Endodermal cell (in vitro differentiated cells): ENCODE measurements around the gene GATAD2B. TPM values are rescaled to one million over a fixed set of nuclear protein-coding genes. Genes with fewer than 3 reads are reported as not detected.

ENCODE experiments used
- DNase-seq: peaks from one replicate; pipeline ENCODE4 v3.0.0-alpha.2; 2017
- H3K27ac ChIP-seq: 2 replicates; pipeline ENCODE4 v1.5.1; 2013; ENCODE audit warnings: mild to moderate bottlenecking, low read depth, low read length, moderate library complexity
- H3K27me3 ChIP-seq: 2 replicates; pipeline ENCODE4 v1.6.1; 2013; ENCODE audit warnings: mild to moderate bottlenecking, low read length, moderate library complexity; ENCODE audit not compliant: insufficient read depth, control insufficient read depth, poor library complexity, severe bottlenecking
- H3K36me3 ChIP-seq: 2 replicates; pipeline ENCODE4 v1.7.0; 2013; ENCODE audit warnings: mild to moderate bottlenecking, low read length, moderate library complexity; ENCODE audit not compliant: control insufficient read depth, insufficient read depth
- H3K4me1 ChIP-seq: one replicate; pipeline ENCODE4 v1.7.0; 2013; ENCODE audit warnings: low read length; ENCODE audit not compliant: control insufficient read depth, insufficient read depth
- H3K4me3 ChIP-seq: 2 replicates; pipeline ENCODE4 v1.5.1; 2013; ENCODE audit warnings: mild to moderate bottlenecking, low read length, moderate library complexity
- H3K9ac ChIP-seq: 2 replicates; pipeline ENCODE4 v1.6.1; 2013; ENCODE audit warnings: mild to moderate bottlenecking, low read length, moderate library complexity; ENCODE audit not compliant: poor library complexity, severe bottlenecking; ENCODE audit errors: extremely low read depth
- H3K9me3 ChIP-seq: 2 replicates; pipeline ENCODE4 v1.6.1; 2013; ENCODE audit warnings: mild to moderate bottlenecking, low read length, moderate library complexity; ENCODE audit not compliant: control insufficient read depth
- H3K27ac Mint-ChIP-seq: 2 replicates; pipeline ENCODE4 v1.8.0; 2020; ENCODE audit warnings: mixed read lengths
- H3K27me3 Mint-ChIP-seq: 2 replicates; pipeline ENCODE4 v1.8.0; 2021; ENCODE audit warnings: mild to moderate bottlenecking, mixed read lengths; ENCODE audit not compliant: insufficient read depth
- H3K36me3 Mint-ChIP-seq: 2 replicates; pipeline ENCODE4 v1.8.0; 2020; ENCODE audit warnings: low read depth, mixed read lengths
- H3K4me1 Mint-ChIP-seq: 2 replicates; pipeline ENCODE4 v1.8.0; 2020; ENCODE audit warnings: mixed read lengths
- H3K4me3 Mint-ChIP-seq: 2 replicates; pipeline ENCODE4 v1.8.0; 2020; ENCODE audit warnings: mild to moderate bottlenecking, moderate library complexity, mixed read lengths
- H3K9me3 Mint-ChIP-seq: 2 replicates; pipeline ENCODE4 v1.8.0; 2020; ENCODE audit warnings: mild to moderate bottlenecking, mixed read lengths
- WGBS, 2 experiments: methylation state at CpG; one replicate each; pipeline versions ENCODE4 v1.1.5 to v1.1.7; 2013; ENCODE audit warnings: missing lambda C conversion rate in 2 of 2, mixed read lengths in 1 of 2; ENCODE audit not compliant: insufficient coverage in 1 of 2, insufficient read length in 1 of 2; 5-methylcytosine and 5-hydroxymethylcytosine counted together
- total RNA-seq, 2 donors: library from RNA; stranded (reverse); fragmentation: NEBNext Ultra II Directional in 1 of 2; extraction: Animal tissue kit (Norgen Biotek cat#: 25700) in 1 of 2; gene quantifications; 2 replicates in 1 of 2; 3 replicates in 1 of 2; pipeline ENCODE4 v1.2.1, GENCODE V29; 2021
- TF ChIP-seq, protein P1 (sequence below): fragments of 200-600 bp; sonication (generic); conservative IDR thresholded peaks from 2 replicates; pipeline ENCODE4 v1.5.0; 2021; ENCODE audit warnings: antibody characterized with exemption, mild to moderate bottlenecking

The GATAD2B gene
- total RNA-seq, 2 donors from 2014 or later, result 45.2 to 51.2 TPM

DNA sequence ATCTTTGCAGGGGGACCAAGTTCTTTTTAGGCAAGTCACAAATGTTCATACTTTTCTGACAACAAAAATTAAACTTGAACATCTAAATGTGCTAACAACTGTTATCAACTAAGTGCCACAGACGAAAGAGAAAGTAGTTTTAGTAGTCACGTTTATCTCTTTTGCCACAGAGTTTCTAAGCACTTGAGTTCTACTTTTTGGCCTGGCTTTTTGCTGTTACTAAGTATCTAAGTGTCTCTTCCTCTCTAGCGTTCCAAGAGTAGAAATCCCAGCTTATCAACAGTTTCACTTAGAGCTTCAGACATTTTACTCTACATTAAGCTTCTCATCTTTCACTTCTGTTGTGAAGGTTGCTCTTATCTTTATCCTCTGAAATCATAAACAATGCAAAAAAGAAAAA lies 34.2 kb downstream of the GATAD2B start:
- Histone ChIP-seq H3K36me3 (peaks cover 50% of the 10 kb centered on the region), H3K9ac (no peak overlapping the region), H3K4me1 (no peaks in the 10 kb centered on the region), H3K27me3 (no peaks in the 10 kb centered on the region), H3K9me3 (no peaks in the 10 kb centered on the region), H3K4me3 (no peak overlapping the region), H3K27ac (no peak overlapping the region)
- WGBS, 2 experiments, result 90 to 100% methylated on average over 3 of the region's 3 CpGs
- no peak overlapping the region for H3K4me3 Mint-ChIP-seq
- peaks cover 51% of the 10 kb centered on the region for H3K36me3 Mint-ChIP-seq
- H3K27me3 Mint-ChIP-seq, result no peaks in the 10 kb centered on the region
- no peak overlapping the region for H3K27ac Mint-ChIP-seq
- peaks cover 3% of the 10 kb centered on the region for H3K4me1 Mint-ChIP-seq
- DNase-seq, result no peak
- H3K9me3 Mint-ChIP-seq, result no peaks in the 10 kb centered on the region
- TF ChIP-seq, protein P1, sequence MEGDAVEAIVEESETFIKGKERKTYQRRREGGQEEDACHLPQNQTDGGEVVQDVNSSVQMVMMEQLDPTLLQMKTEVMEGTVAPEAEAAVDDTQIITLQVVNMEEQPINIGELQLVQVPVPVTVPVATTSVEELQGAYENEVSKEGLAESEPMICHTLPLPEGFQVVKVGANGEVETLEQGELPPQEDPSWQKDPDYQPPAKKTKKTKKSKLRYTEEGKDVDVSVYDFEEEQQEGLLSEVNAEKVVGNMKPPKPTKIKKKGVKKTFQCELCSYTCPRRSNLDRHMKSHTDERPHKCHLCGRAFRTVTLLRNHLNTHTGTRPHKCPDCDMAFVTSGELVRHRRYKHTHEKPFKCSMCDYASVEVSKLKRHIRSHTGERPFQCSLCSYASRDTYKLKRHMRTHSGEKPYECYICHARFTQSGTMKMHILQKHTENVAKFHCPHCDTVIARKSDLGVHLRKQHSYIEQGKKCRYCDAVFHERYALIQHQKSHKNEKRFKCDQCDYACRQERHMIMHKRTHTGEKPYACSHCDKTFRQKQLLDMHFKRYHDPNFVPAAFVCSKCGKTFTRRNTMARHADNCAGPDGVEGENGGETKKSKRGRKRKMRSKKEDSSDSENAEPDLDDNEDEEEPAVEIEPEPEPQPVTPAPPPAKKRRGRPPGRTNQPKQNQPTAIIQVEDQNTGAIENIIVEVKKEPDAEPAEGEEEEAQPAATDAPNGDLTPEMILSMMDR, result no peak

DNA sequence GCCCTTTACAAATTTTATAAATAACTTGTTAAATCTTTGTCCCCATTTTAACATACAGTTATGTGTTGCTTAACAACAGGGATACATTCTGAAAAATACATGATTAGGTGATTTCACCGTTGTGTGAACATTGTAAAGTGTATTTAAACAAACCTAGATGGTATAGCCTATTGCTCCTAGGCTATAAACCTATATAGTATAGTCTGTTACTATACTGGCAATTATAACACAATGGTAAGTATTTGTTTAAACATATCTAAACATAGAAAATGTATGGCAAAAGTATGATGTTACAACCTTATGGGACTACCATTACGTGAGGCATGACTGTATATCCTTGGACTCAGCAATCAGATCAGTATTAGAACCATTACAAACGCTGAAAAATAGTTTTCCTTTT lies 36.6 kb downstream of the GATAD2B start:
- H3K27ac ChIP-seq, result no peak overlapping the region
- DNase-seq, result no peak
- TF ChIP-seq, protein P1, result no peak
- no peaks in the 10 kb centered on the region for H3K27me3 ChIP-seq
- Mint-ChIP-seq H3K9me3 (no peaks in the 10 kb centered on the region), H3K4me1 (peaks cover 3% of the 10 kb centered on the region), H3K4me3 (no peak overlapping the region), H3K27me3 (no peaks in the 10 kb centered on the region), H3K27ac (no peak overlapping the region), H3K36me3 (peaks cover 37% of the 10 kb centered on the region)
- no peaks in the 10 kb centered on the region for H3K9me3 ChIP-seq
- peaks cover 3% of the 10 kb centered on the region for H3K4me1 ChIP-seq
- H3K9ac ChIP-seq, result no peak overlapping the region
- WGBS, 2 experiments, result 76 to 100% methylated on average over 1 to 3 of the region's 3 CpGs
- peaks cover 41% of the 10 kb centered on the region for H3K36me3 ChIP-seq
- no peak overlapping the region for H3K4me3 ChIP-seq

DNA sequence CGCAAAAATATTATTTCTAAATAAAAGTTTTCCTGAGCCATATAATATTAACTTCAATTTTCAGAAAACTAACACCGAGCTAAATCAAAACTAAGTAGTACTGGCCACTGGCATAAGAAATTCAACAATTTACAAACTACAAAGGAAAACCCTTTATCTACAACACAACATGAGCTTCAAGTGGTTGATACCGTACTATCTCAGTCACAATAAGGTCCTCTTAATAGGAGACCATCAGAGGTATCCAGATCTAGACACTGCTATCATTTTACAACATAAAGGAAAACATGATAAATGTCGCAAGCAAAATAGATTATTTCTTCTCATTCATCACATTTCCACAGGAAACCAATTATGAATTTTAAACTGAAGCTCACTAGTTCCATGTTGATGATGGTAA lies 39.5 kb downstream of the GATAD2B start:
- Histone ChIP-seq H3K9me3 (no peaks in the 10 kb centered on the region), H3K4me3 (no peak overlapping the region), H3K4me1 (peaks cover 3% of the 10 kb centered on the region), H3K9ac (no peak overlapping the region), H3K36me3 (peaks cover 25% of the 10 kb centered on the region), H3K27ac (no peak overlapping the region), H3K27me3 (no peaks in the 10 kb centered on the region)
- Mint-ChIP-seq H3K4me1 (peaks cover 3% of the 10 kb centered on the region), H3K27ac (no peak overlapping the region), H3K4me3 (no peak overlapping the region), H3K9me3 (no peaks in the 10 kb centered on the region), H3K36me3 (peaks cover 19% of the 10 kb centered on the region), H3K27me3 (no peaks in the 10 kb centered on the region)
- TF ChIP-seq, protein P1, result no peak
- WGBS, 2 experiments, result 87 to 97% methylated on average over 4 of the region's 4 CpGs
- no peak for DNase-seq
